HG03432 (cell line): ENCODE results near the gene CRYGS.
"Not testable (repeated sequence)": the region's sequence is repeated elsewhere in the genome, so short reads cannot be mapped to it uniquely, and the experiment has no call there.

ENCODE experiments used
- ATAC-seq: cut with Tn5 transposase; IDR thresholded peaks from one replicate; pipeline ENCODE4 v1.9.1; 2021; ENCODE audit warnings: mild to moderate bottlenecking, moderate library complexity; ENCODE audit not compliant: unreplicated experiment

Gene CRYGS

GRCh38 chr3:186544281-186544680 is at the start of gene CRYGS:
TSS of gene CRYGS (minus strand) at chr3:186544380. CDS start at chr3:186544326, 54 bp downstream.
- no peak for ATAC-seq

GRCh38 chr3:186593862-186594261 is 49.7 kb upstream of the CRYGS start:
- ATAC-seq: no peak

- ATAC-seq: no peak
Observed at GRCh38 chr3:186592682-186593081, 48.5 kb upstream of the CRYGS start.

GRCh38 chr3:186590580-186591295 is 46.6 kb upstream of the CRYGS start:
- no peak for ATAC-seq

- no peak for ATAC-seq
Observed at GRCh38 chr3:186589856-186590579, 45.8 kb upstream of the CRYGS start.

- no peak for ATAC-seq
Observed at GRCh38 chr3:186589121-186589520, 44.9 kb upstream of the CRYGS start.

- ATAC-seq: no peak
Observed at GRCh38 chr3:186588632-186589031, 44.5 kb upstream of the CRYGS start.

GRCh38 chr3:186587183-186587582 is 43.0 kb upstream of the CRYGS start:
- no peak for ATAC-seq

GRCh38 chr3:186586245-186586644 is 42.1 kb upstream of the CRYGS start:
- not testable (repeated sequence) for ATAC-seq

GRCh38 chr3:186583831-186584230 is 39.7 kb upstream of the CRYGS start:
- ATAC-seq: no peak

- ATAC-seq: no peak
Observed at GRCh38 chr3:186582541-186582940, 38.4 kb upstream of the CRYGS start.

GRCh38 chr3:186580785-186581184 is 36.6 kb upstream of the CRYGS start:
- no peak for ATAC-seq

- no peak for ATAC-seq
Observed at GRCh38 chr3:186577521-186577920, 33.3 kb upstream of the CRYGS start.

- ATAC-seq: no peak
Observed at GRCh38 chr3:186571644-186572013, 27.4 kb upstream of the CRYGS start.

GRCh38 chr3:186570941-186571643 is 26.9 kb upstream of the CRYGS start:
- no peak for ATAC-seq

GRCh38 chr3:186570096-186570940 is 26.1 kb upstream of the CRYGS start, which contains the start of gene DNAJB11:
TSS of gene DNAJB11 (plus strand) at chr3:186570720. CDS start at chr3:186570898, 178 bp downstream.
- ATAC-seq: peak; percentile 86

GRCh38 chr3:186569779-186570095 is 25.6 kb upstream of the CRYGS start:
- ATAC-seq: no peak

GRCh38 chr3:186569361-186569760 is 25.2 kb upstream of the CRYGS start:
- not testable (repeated sequence) for ATAC-seq

GRCh38 chr3:186567072-186567921 is 23.1 kb upstream of the CRYGS start, which contains the start of gene TBCCD1:
TSS of gene TBCCD1 (minus strand) at chr3:186567339. CDS start at chr3:186564329, 3,010 bp downstream.
- peak; percentile 54 for ATAC-seq

GRCh38 chr3:186566772-186567071 is 22.5 kb upstream of the CRYGS start:
- no peak for ATAC-seq
